CD4-positive, alpha-beta T cell (primary cell): Measurements from ENCODE around the gene STRADB. TPM values are rescaled to one million over a fixed set of nuclear protein-coding genes. Genes with fewer than 3 reads are reported as not detected.

Experiments used
- ATAC-seq: fragments of 200-7000 bp; cut with Tn5 transposase; one replicate; pipeline ENCODE4 v1.10.0; 2022; ENCODE audit warnings: mild to moderate bottlenecking; ENCODE audit not compliant: poor library complexity
- CTCF ChIA-PET: fragments of 350-600 bp; sonication (Branson Sonifier 250); formaldehyde crosslinking; loops from one replicate; lab custom pipeline; 2021; ENCODE audit warnings: antibody characterized with exemption, inconsistent platforms; lab: Charles Lee
- POLR2A ChIA-PET: fragments of 350-600 bp; sonication (Branson Sonifier 250); formaldehyde crosslinking; loops from one replicate; lab custom pipeline; 2021; ENCODE audit warnings: antibody characterized with exemption, inconsistent platforms; lab: Charles Lee
- DNase-seq, 14 experiments: peaks; one replicate each; pipeline ENCODE4 v3.0.0-alpha.2; 2013 to 2020; ENCODE audit warnings: mixed read lengths in 2 of 14
- H3K27ac ChIP-seq, 2 donors: one replicate each; pipeline versions ENCODE4 v1.5.1 to v1.7.0; 2013; ENCODE audit warnings: low read length in 2 of 2, low read depth in 1 of 2, mild to moderate bottlenecking in 1 of 2
- H3K27me3 ChIP-seq, 2 experiments: 1 replicate in 1 of 2; 2 replicates in 1 of 2; pipeline versions ENCODE4 v1.6.1 to v1.7.0; 2013; ENCODE audit warnings: low read length in 2 of 2, control low read depth in 1 of 2, mild to moderate bottlenecking in 1 of 2, moderate library complexity in 1 of 2; ENCODE audit not compliant: insufficient read depth in 2 of 2, control insufficient read depth in 1 of 2
- H3K36me3 ChIP-seq: one replicate; pipeline ENCODE4 v1.6.1; 2013; ENCODE audit warnings: low read length, control low read depth; ENCODE audit not compliant: insufficient read depth
- H3K4me1 ChIP-seq: one replicate; pipeline ENCODE4 v1.6.1; 2013; ENCODE audit warnings: low read length, control low read depth; ENCODE audit not compliant: insufficient read depth
- H3K4me3 ChIP-seq: one replicate; pipeline ENCODE4 v1.5.1; 2013; ENCODE audit warnings: mild to moderate bottlenecking, low read length, moderate library complexity
- H3K9me3 ChIP-seq, 2 experiments: 1 replicate in 1 of 2; 2 replicates in 1 of 2; pipeline versions ENCODE4 v1.6.1 to v1.7.0; 2013; ENCODE audit warnings: low read length in 2 of 2, mild to moderate bottlenecking in 2 of 2, control low read depth in 1 of 2, moderate library complexity in 1 of 2; ENCODE audit not compliant: control insufficient read depth in 1 of 2, insufficient read depth in 1 of 2
- H3K27ac Mint-ChIP-seq: one replicate; pipeline ENCODE4 v1.8.0; 2020; ENCODE audit warnings: mixed read lengths
- H3K27me3 Mint-ChIP-seq: one replicate; pipeline ENCODE4 v1.8.0; 2021; ENCODE audit warnings: mixed read lengths
- H3K36me3 Mint-ChIP-seq: one replicate; pipeline ENCODE4 v1.8.0; 2021; ENCODE audit warnings: low read depth, mixed read lengths
- H3K4me1 Mint-ChIP-seq: one replicate; pipeline ENCODE4 v1.8.0; 2021; ENCODE audit warnings: low read depth, mixed read lengths
- H3K4me3 Mint-ChIP-seq: one replicate; pipeline ENCODE4 v1.8.0; 2020; ENCODE audit warnings: mild to moderate bottlenecking, mixed read lengths
- H3K9me3 Mint-ChIP-seq: one replicate; pipeline ENCODE4 v1.8.0; 2020; ENCODE audit warnings: mixed read lengths
- intact Hi-C, 2 experiments: fragments of 100-400 bp; cut with DNase I in 1 of 2; cut with micrococcal nuclease in 1 of 2; formaldehyde crosslinking; loops; one replicate each; pipeline versions ENCODE4 v1.15.1 to v1.9.0; 2023 to 2025; cut with DNase I, micrococcal nuclease
- total RNA-seq, 174 experiments: library from RNA in 2 of 174; stranded (reverse) in 2 of 174; gene quantifications; one replicate each; pipeline ENCODE4 v1.2.3 and lab custom pipeline; 2021 to 2026
- TF ChIP-seq, protein P1 (sequence below): fragments of 200-600 bp; IDR thresholded peaks from one replicate; pipeline ENCODE4 v1.8.0; 2022; ENCODE audit warnings: antibody characterized with exemption, mild to moderate bottlenecking

Gene STRADB
- total RNA-seq, 2 experiments from 2014 or later: 4.2 to 5.6 TPM

DNA sequence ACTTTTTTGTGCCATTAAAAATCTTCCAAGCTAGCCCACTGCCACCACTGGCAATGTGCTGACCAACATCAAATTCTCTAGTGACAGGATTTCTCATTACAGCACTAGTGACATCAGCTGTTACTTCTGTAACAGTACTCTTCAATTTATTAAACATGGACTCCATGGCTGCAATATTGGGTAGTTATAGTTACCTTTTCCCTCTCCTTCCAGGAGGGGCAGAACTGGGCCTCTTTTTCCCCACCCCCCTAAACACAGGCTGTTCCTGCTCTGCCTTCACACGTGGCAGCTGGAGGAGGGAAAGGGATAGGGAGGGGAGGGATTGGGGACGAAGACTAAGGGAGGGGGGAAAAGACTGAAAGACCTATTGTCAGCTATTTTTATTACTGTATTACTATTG, 38.4 kb upstream of the STRADB start:
- H3K27ac ChIP-seq: peak overlapping the region in 1 of 2 donors; percentile 26
- no peaks in the 10 kb centered on the region for H3K36me3 ChIP-seq
- H3K36me3 Mint-ChIP-seq: peaks cover 16% of the 10 kb centered on the region
- H3K4me3 Mint-ChIP-seq: no peak overlapping the region
- H3K9me3 Mint-ChIP-seq: no peaks in the 10 kb centered on the region
- ATAC-seq (no peak), DNase-seq (no peak)
- peaks cover 15% of the 10 kb centered on the region for H3K4me1 ChIP-seq
- TF ChIP-seq, protein P1, sequence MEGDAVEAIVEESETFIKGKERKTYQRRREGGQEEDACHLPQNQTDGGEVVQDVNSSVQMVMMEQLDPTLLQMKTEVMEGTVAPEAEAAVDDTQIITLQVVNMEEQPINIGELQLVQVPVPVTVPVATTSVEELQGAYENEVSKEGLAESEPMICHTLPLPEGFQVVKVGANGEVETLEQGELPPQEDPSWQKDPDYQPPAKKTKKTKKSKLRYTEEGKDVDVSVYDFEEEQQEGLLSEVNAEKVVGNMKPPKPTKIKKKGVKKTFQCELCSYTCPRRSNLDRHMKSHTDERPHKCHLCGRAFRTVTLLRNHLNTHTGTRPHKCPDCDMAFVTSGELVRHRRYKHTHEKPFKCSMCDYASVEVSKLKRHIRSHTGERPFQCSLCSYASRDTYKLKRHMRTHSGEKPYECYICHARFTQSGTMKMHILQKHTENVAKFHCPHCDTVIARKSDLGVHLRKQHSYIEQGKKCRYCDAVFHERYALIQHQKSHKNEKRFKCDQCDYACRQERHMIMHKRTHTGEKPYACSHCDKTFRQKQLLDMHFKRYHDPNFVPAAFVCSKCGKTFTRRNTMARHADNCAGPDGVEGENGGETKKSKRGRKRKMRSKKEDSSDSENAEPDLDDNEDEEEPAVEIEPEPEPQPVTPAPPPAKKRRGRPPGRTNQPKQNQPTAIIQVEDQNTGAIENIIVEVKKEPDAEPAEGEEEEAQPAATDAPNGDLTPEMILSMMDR: no peak
- H3K27ac Mint-ChIP-seq: no peak overlapping the region
- H3K9me3 ChIP-seq: no peaks in the 10 kb centered on the region
- H3K4me3 ChIP-seq: no peak overlapping the region
- peaks cover under 1% of the 10 kb centered on the region for H3K4me1 Mint-ChIP-seq
- intact Hi-C loops: loop anchor here in 1 of 2 experiments (5.0 kb wide), 1 partner anchor 34 kb away; no protein-coding TSS in a partner anchor
- no peaks in the 10 kb centered on the region for H3K27me3 Mint-ChIP-seq
- H3K27me3 ChIP-seq: no peaks in the 10 kb centered on the region
- CTCF ChIA-PET: interaction anchor here (0.5 to 1.8 kb wide), 2 partner anchors 23 to 181 kb away, joined by 4 to 6 read pairs; no protein-coding TSS in a partner anchor
- POLR2A ChIA-PET: interaction anchor here (0.6 to 1.9 kb wide), 4 partner anchors 9 to 59 kb away, joined by 3 to 37 read pairs (median 3); partner anchors contain the start of genes STRADB and TRAK2

- Histone ChIP-seq H3K27ac (peak overlapping the region in 1 of 2 donors; percentile 26), H3K27me3 (no peaks in the 10 kb centered on the region), H3K4me1 (peaks cover 15% of the 10 kb centered on the region), H3K36me3 (no peaks in the 10 kb centered on the region), H3K9me3 (no peaks in the 10 kb centered on the region), H3K4me3 (no peak overlapping the region)
- H3K27ac Mint-ChIP-seq: no peak overlapping the region
- POLR2A ChIA-PET: interaction anchor here (0.6 to 1.9 kb wide), 9 partner anchors 18 to 550 kb away, joined by 3 to 37 read pairs (median 3); partner anchors contain the start of genes CASP10, CLK1, STRADB and TRAK2
- no peak overlapping the region for H3K4me3 Mint-ChIP-seq
- TF ChIP-seq, protein P1: no peak
- H3K4me1 Mint-ChIP-seq: peaks cover 4% of the 10 kb centered on the region
- peaks cover 16% of the 10 kb centered on the region for H3K36me3 Mint-ChIP-seq
- DNase-seq: no peak
- CTCF ChIA-PET: interaction anchor here (0.5 to 1.8 kb wide), 3 partner anchors 10 to 181 kb away, joined by 4 to 6 read pairs (median 5); no protein-coding TSS in a partner anchor
- no peaks in the 10 kb centered on the region for H3K9me3 Mint-ChIP-seq
- no peak for ATAC-seq
- H3K27me3 Mint-ChIP-seq: no peaks in the 10 kb centered on the region
- intact Hi-C loops: loop anchor here in 1 of 2 experiments (5.0 kb wide), 1 partner anchor 34 kb away; no protein-coding TSS in a partner anchor
These were observed 38.0 kb upstream of the STRADB start for GRCh38 chr2:201413552-201413951.

GRCh38 chr2:201414099-201415023, 37.2 kb upstream of the STRADB start:
- Mint-ChIP-seq H3K4me3 (no peak overlapping the region), H3K9me3 (no peaks in the 10 kb centered on the region), H3K4me1 (peaks cover 12% of the 10 kb centered on the region), H3K27ac (no peak overlapping the region), H3K36me3 (peaks cover 21% of the 10 kb centered on the region), H3K27me3 (no peaks in the 10 kb centered on the region)
- ATAC-seq (peak; percentile 81), DNase-seq (peak in 3 of 14 experiments; percentile 21 to 78 (median 23))
- intact Hi-C loops: loop anchor here in 1 of 2 experiments (5.0 kb wide), 1 partner anchor 33 kb away; no protein-coding TSS in a partner anchor
- POLR2A ChIA-PET: interaction anchor here (0.6 to 1.9 kb wide), 13 partner anchors 9 to 551 kb away, joined by 3 to 37 read pairs (median 4); partner anchors contain the start of genes CASP10, CLK1, STRADB and TMEM237
- Histone ChIP-seq H3K4me3 (peak overlapping the region; percentile 8), H3K27ac (peak overlapping the region in 1 of 2 donors; percentile 26), H3K36me3 (no peaks in the 10 kb centered on the region), H3K27me3 (no peaks in the 10 kb centered on the region), H3K4me1 (peaks cover 15% of the 10 kb centered on the region), H3K9me3 (no peaks in the 10 kb centered on the region)
- CTCF ChIA-PET: interaction anchor here (0.5 to 1.8 kb wide), 3 partner anchors 11 to 814 kb away, joined by 4 to 6 read pairs (median 5); no protein-coding TSS in a partner anchor
- TF ChIP-seq, protein P1: no peak
